Muscle of leg (tissue), 16 donors: ENCODE measurements around the gene PFDN1. TPM values are rescaled to one million over a fixed set of nuclear protein-coding genes. Genes with fewer than 3 reads are reported as not detected.
A peak's percentile ranks its signal among the peaks of the same experiment; 100 is the strongest.

Experiments used
- DNase-seq: peaks from one replicate; pipeline ENCODE4 v3.0.0; 2013
- H3K27ac ChIP-seq: one replicate; pipeline ENCODE4 v1.5.1; 2013; ENCODE audit warnings: mild to moderate bottlenecking, low read length, control low read depth
- H3K27me3 ChIP-seq: one replicate; pipeline ENCODE4 v1.6.1; 2013; ENCODE audit warnings: low read length; ENCODE audit not compliant: control insufficient read depth, insufficient read depth
- H3K36me3 ChIP-seq: one replicate; pipeline ENCODE4 v1.6.1; 2013; ENCODE audit warnings: low read length; ENCODE audit not compliant: control insufficient read depth, insufficient read depth
- H3K4me1 ChIP-seq: one replicate; pipeline ENCODE4 v1.6.1; 2013; ENCODE audit warnings: low read length; ENCODE audit not compliant: control insufficient read depth, insufficient read depth
- H3K4me3 ChIP-seq: one replicate; pipeline ENCODE4 v1.5.1; 2013; ENCODE audit warnings: low read length, control low read depth
- H3K9me3 ChIP-seq: replicated peaks from 2 replicates; pipeline ENCODE4 v1.6.1; 2013; ENCODE audit warnings: low read depth, low read length; ENCODE audit not compliant: control insufficient read depth
- WGBS: methylation state at CpG from one replicate; pipeline ENCODE4 v1.1.5; 2013; ENCODE audit warnings: missing lambda C conversion rate; ENCODE audit not compliant: insufficient coverage; 5-methylcytosine and 5-hydroxymethylcytosine counted together
- long read RNA-seq, 11 donors: transcript quantifications; one replicate each; lab custom pipeline, GENCODE V29; 2026
- polyA plus RNA-seq, 8 donors: library from polyadenylated mRNA; unstranded; fragments of 120-200 nt; gene quantifications; one replicate each; pipeline versions ENCODE4 v1.2.1 to v1.2.3, GENCODE V29; 2013; ENCODE audit warnings: inconsistent platforms in 1 of 8, low replicate concordance in 1 of 8; ENCODE audit not compliant: insufficient read length in 8 of 8, insufficient read depth in 1 of 8
- total RNA-seq: library from RNA; stranded (reverse); fragments of 120-200 nt; gene quantifications from one replicate; pipeline ENCODE4 v1.2.4, GENCODE V29; 2013

The PFDN1 gene, protein sequence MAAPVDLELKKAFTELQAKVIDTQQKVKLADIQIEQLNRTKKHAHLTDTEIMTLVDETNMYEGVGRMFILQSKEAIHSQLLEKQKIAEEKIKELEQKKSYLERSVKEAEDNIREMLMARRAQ
- total RNA-seq (46.3 TPM), polyA plus RNA-seq (10 to 100 TPM; 64.8 to 94.4 (median 71.0) TPM)
- long read RNA-seq, donor 1, transcript PFDN1-201 (4 exons, 1,352 nt) = major isoform, 11 of 21 reads
- long read RNA-seq, donor 1, transcript PFDN1-203 (3 exons, 1,091 nt) = minor isoform, 6 of 21 reads
- long read RNA-seq, donor 1, partial matches to known transcripts = 0 of 21 reads
- long read RNA-seq, donor 1, other reads (novel, unspliced or antisense) = 0 of 21 reads
- long read RNA-seq, donor 2, transcript PFDN1-201 (4 exons, 1,352 nt) = major isoform, 9 of 19 reads
- long read RNA-seq, donor 2, partial matches to known transcripts = 0 of 19 reads
- long read RNA-seq, donor 2, other reads (novel, unspliced or antisense) = 7 of 19 reads
- long read RNA-seq, donor 3, transcript PFDN1-201 (4 exons, 1,352 nt) = major isoform, 24 of 30 reads
- long read RNA-seq, donor 3, partial matches to known transcripts = 0 of 30 reads
- long read RNA-seq, donor 3, other reads (novel, unspliced or antisense) = 0 of 30 reads
- long read RNA-seq, donor 4, transcript PFDN1-201 (4 exons, 1,352 nt) = major isoform, 20 of 30 reads
- long read RNA-seq, donor 4, transcript PFDN1-202 (3 exons, 787 nt) = minor isoform, 5 of 30 reads
- long read RNA-seq, donor 4, partial matches to known transcripts = 0 of 30 reads
- long read RNA-seq, donor 4, other reads (novel, unspliced or antisense) = 0 of 30 reads
- long read RNA-seq, donor 5, transcript PFDN1-203 (3 exons, 1,091 nt) = minor isoform, 11 of 79 reads
- long read RNA-seq, donor 5, transcript PFDN1-202 (3 exons, 787 nt) = minor isoform, 13 of 79 reads
- long read RNA-seq, donor 5, transcript PFDN1-201 (4 exons, 1,352 nt) = major isoform, 49 of 79 reads
- long read RNA-seq, donor 5, transcript PFDN1-204 (2 exons, 798 nt) = minor isoform, 6 of 79 reads
- long read RNA-seq, donor 5, partial matches to known transcripts = 0 of 79 reads
- long read RNA-seq, donor 5, other reads (novel, unspliced or antisense) = 0 of 79 reads
- long read RNA-seq, donor 6, transcript PFDN1-201 (4 exons, 1,352 nt) = major isoform, 32 of 42 reads
- long read RNA-seq, donor 6, transcript PFDN1-203 (3 exons, 1,091 nt) = minor isoform, 9 of 42 reads
- long read RNA-seq, donor 6, partial matches to known transcripts = 0 of 42 reads
- long read RNA-seq, donor 6, other reads (novel, unspliced or antisense) = 0 of 42 reads
- long read RNA-seq, donor 7, transcript PFDN1-202 (3 exons, 787 nt) = minor isoform, 15 of 59 reads
- long read RNA-seq, donor 7, transcript PFDN1-201 (4 exons, 1,352 nt) = major isoform, 25 of 59 reads
- long read RNA-seq, donor 7, transcript PFDN1-203 (3 exons, 1,091 nt) = minor isoform, 5 of 59 reads
- long read RNA-seq, donor 7, partial matches to known transcripts = 13 of 59 reads
- long read RNA-seq, donor 7, other reads (novel, unspliced or antisense) = 0 of 59 reads
- long read RNA-seq, donor 8, transcript PFDN1-201 (4 exons, 1,352 nt) = major isoform, 24 of 33 reads
- long read RNA-seq, donor 8, partial matches to known transcripts = 0 of 33 reads
- long read RNA-seq, donor 8, other reads (novel, unspliced or antisense) = 0 of 33 reads
- long read RNA-seq, donor 9, transcript PFDN1-201 (4 exons, 1,352 nt) = major isoform, 9 of 22 reads
- long read RNA-seq, donor 9, transcript PFDN1-202 (3 exons, 787 nt) = minor isoform, 7 of 22 reads
- long read RNA-seq, donor 9, transcript PFDN1-203 (3 exons, 1,091 nt) = minor isoform, 6 of 22 reads
- long read RNA-seq, donor 9, partial matches to known transcripts = 0 of 22 reads
- long read RNA-seq, donor 9, other reads (novel, unspliced or antisense) = 0 of 22 reads
- long read RNA-seq, donor 10, transcript PFDN1-202 (3 exons, 787 nt) = minor isoform, 11 of 48 reads
- long read RNA-seq, donor 10, transcript PFDN1-201 (4 exons, 1,352 nt) = major isoform, 30 of 48 reads
- long read RNA-seq, donor 10, transcript PFDN1-203 (3 exons, 1,091 nt) = minor isoform, 6 of 48 reads
- long read RNA-seq, donor 10, partial matches to known transcripts = 0 of 48 reads
- long read RNA-seq, donor 10, other reads (novel, unspliced or antisense) = 0 of 48 reads
- long read RNA-seq, donor 11, transcript PFDN1-201 (4 exons, 1,352 nt) = major isoform, 34 of 49 reads
- long read RNA-seq, donor 11, transcript PFDN1-203 (3 exons, 1,091 nt) = minor isoform, 5 of 49 reads
- long read RNA-seq, donor 11, transcript PFDN1-202 (3 exons, 787 nt) = minor isoform, 10 of 49 reads
- long read RNA-seq, donor 11, partial matches to known transcripts = 0 of 49 reads
- long read RNA-seq, donor 11, other reads (novel, unspliced or antisense) = 0 of 49 reads

DNA sequence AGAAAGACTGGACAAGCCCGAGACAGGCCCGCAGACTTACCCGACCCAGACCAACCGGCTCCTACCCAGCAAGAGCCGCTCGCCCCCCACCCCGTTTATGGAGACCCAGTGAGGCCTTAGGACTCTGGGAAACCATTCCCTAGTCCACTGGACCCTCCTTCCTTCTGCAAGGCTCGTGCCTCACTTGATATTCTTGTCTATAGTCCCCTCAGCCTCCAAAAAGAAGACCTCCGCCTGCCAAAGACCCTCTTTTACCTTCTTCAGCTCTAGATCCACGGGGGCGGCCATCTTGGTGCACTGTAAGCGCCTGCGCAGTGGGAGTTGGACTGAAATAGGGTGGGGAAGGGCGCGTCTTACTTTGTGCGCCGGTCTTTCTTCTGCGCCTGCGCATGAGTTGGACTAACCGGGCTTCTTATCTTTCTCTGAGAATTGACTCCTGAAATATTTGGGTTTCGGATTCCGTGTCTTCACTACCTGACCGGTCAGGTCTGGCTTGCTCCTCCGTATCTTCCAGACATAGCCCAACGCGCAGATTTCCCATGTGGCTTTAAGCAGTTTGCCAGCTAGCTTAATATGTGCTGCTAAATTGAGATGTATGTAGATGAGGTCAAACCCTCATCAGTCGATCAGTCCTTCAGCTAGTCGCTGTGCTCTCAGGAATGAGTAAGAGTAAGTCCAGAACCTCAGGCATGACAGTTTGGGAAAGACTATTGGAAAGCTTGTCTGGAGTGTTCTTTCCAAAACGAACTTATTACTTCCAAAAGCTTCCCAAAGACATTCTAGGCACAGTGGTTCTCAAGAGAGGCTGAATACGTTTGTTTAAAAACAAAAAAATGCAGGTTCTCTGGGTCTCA, at the start of gene PFDN1:
Gene PFDN1 (minus strand): TSS at position 316 of the 854 bp plus-strand sequence. CDS start 28 bp downstream, at position 288.
- Histone ChIP-seq H3K36me3 (peaks cover 2% of the 10 kb centered on the region), H3K4me3 (peak within 1 kb of the TSS; percentile 89), H3K27me3 (peaks cover under 1% of the 10 kb centered on the region), H3K4me1 (no peaks in the 10 kb centered on the region), H3K27ac (peak within 1 kb of the TSS; percentile 88), H3K9me3 (no peaks in the 10 kb centered on the region)
- peak; percentile 98 for DNase-seq
- WGBS = 0% methylated on average over 21 of the region's 30 CpGs

DNA sequence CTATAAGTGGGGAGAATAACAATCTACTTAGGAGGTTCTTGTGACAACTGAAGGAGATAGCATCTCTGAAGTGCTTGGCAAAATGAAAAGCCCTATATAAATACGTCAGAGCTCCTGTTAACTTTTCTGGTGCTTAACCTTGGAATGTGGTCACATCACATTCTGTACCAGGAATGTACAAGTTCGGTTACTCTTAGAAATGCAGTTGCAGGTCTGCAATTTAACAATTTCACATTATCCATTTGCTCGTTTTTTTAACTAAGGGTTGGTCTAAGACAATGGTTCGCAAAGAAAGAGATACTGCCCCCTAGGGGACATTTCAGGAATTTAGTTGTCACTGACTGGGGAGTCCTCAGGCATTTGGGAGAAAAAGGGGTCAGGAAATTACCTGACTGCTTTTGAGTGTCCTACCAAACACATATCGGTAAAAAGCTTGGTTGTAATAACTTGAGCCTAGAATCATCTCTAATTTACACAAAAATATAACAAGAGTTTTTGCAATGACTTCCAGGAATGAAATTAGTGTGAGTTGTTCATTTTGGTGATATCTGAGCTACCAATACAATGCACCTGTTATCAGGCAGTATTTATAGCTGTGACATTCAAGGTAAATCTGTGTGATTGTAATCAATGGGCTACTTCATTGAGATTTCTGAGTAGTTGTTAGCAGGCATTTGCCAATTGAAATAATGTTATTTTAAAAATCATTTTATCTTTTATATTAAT, 48.9 kb upstream of the PFDN1 start:
- Histone ChIP-seq H3K4me3 (no peak overlapping the region), H3K27me3 (peaks cover 4% of the 10 kb centered on the region), H3K9me3 (no peaks in the 10 kb centered on the region), H3K4me1 (peaks cover 15% of the 10 kb centered on the region), H3K36me3 (no peaks in the 10 kb centered on the region), H3K27ac (no peak overlapping the region)
- peak; percentile 84 for DNase-seq
- WGBS = no CpG with 5 or more reads among the region's 5 CpGs

DNA sequence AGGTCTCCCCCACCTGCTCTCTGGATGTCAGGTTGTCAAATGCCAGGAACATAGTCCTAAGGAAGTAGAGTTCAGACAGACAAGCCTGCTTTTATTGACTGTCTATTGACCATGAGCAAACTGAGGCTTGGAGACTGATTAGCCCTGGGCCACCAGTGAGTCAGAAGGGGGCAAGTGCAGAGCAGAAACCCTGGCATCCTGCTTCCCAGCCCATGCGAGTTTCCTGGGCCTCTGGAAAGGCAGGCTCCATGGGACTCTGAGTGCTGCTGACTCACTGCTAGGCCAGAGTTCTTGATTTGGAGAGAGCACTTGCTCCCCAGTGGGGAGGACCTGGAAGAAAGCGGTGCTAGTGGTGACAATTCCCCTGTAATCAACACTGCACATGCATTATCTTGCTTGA, 46.3 kb upstream of the PFDN1 start:
- Histone ChIP-seq H3K9me3 (no peaks in the 10 kb centered on the region), H3K27ac (no peak overlapping the region), H3K27me3 (peaks cover 17% of the 10 kb centered on the region), H3K4me1 (peaks cover 34% of the 10 kb centered on the region), H3K4me3 (no peak overlapping the region), H3K36me3 (no peaks in the 10 kb centered on the region)
- 40% methylated on average over 1 of the region's 2 CpGs for WGBS
- DNase-seq = no peak

DNA sequence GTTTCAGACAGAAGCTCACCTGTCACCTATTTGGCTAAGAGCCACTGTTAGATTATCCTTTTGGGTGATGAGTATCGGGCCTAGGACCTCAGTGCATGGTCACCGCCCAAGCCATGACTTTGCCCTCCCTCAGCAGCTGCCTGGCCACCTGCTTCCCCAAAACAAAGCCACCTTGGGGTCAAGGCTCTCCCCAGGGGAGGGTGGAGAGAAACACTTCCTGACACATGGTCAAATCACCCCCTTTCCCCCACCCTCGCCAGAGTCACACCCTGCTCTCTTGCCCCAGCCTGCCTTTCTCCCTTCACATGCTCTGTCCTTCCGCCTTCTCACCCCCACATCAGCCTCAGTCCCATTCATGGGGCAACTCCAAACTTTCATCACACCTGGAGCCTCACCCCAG, 45.2 kb upstream of the PFDN1 start:
- peaks cover 17% of the 10 kb centered on the region for H3K27me3 ChIP-seq
- no peak overlapping the region for H3K4me3 ChIP-seq
- H3K9me3 ChIP-seq = no peaks in the 10 kb centered on the region
- 43% methylated on average over 2 of the region's 4 CpGs for WGBS
- no peak for DNase-seq
- peaks cover 40% of the 10 kb centered on the region for H3K4me1 ChIP-seq
- H3K36me3 ChIP-seq = no peaks in the 10 kb centered on the region
- H3K27ac ChIP-seq = peak overlapping the region; percentile 15

DNA sequence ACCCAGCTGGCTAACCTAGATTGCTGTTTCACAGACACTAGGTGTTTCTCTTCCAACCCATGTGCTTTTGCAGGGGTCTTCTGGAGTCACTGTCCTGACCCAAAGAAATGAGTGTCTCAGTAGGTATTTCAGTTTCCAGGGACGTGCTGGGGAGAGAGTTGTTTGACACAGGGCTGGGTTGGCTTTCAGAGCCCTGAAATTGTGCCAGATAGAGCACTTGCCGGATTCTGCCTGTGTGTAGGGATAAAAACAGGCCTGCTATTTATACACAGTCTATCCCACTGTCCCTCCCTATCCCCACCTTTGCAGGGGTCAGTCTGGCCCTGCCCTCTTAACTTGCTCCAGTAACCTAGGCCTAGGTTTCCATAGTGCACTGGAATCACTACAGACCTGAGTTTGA, 44.5 kb upstream of the PFDN1 start:
- WGBS = 40% methylated on average over 1 of the region's 2 CpGs
- peaks cover 17% of the 10 kb centered on the region for H3K27me3 ChIP-seq
- peaks cover 6% of the 10 kb centered on the region for H3K36me3 ChIP-seq
- peak overlapping the region; percentile 85 for H3K27ac ChIP-seq
- H3K4me1 ChIP-seq = peaks cover 47% of the 10 kb centered on the region
- no peaks in the 10 kb centered on the region for H3K9me3 ChIP-seq
- peak; percentile 54 for DNase-seq
- no peak overlapping the region for H3K4me3 ChIP-seq

DNA sequence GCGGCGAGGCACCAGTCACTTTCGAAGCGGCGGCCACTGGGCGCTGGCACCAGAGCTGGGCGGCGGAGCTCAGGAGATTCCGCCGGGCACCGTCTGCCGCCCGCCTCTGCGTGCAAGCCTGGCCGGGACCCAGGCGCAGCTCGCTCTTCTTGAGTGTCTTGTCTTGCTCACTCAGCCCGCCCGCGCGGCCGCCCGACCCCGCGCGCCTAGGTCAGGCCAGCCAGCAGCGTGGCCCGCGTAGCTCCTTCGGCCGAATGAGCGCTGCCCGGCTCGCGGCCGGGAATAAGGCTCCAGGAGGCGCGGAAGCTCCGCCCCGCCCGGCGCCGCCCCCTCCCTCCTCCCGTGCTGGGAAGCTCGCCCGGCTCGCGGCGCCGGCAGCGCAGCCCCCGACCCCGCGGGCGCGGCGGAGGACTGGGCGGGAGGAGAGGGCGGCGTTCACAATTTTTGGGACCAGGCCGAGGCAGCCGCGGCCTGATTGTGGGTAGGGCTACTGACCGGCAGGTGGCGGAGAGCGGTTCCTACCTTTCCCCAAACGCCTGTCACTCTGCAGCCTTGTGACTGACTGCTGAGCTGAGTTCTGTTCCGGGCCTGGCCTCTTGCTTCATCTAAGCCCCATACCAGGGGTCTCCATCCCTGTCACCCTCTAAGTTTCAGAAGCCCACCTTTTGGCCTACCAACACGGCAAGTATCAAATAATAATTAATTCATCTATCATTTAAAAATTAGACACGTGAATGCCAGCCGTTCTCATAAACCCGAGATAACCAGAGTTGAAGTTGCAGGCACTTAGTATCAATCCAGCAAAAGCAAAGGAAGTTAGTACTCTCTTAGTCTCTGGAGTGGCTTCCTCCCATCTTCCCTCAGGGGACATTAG, 43.7 kb upstream of the PFDN1 start, which contains the start of gene HBEGF:
Gene HBEGF (minus strand): TSS at position 256 of the 874 bp plus-strand sequence. CDS start 275 bp downstream, outside the sequence.
- Histone ChIP-seq H3K4me3 (peak within 1 kb of the TSS; percentile 64), H3K4me1 (peaks cover 55% of the 10 kb centered on the region), H3K36me3 (peaks cover 12% of the 10 kb centered on the region), H3K27me3 (peaks cover 17% of the 10 kb centered on the region), H3K27ac (peak within 1 kb of the TSS; percentile 85), H3K9me3 (no peaks in the 10 kb centered on the region)
- DNase-seq = peak; percentile 90
- WGBS = under 1% methylated on average over 49 of the region's 72 CpGs

DNA sequence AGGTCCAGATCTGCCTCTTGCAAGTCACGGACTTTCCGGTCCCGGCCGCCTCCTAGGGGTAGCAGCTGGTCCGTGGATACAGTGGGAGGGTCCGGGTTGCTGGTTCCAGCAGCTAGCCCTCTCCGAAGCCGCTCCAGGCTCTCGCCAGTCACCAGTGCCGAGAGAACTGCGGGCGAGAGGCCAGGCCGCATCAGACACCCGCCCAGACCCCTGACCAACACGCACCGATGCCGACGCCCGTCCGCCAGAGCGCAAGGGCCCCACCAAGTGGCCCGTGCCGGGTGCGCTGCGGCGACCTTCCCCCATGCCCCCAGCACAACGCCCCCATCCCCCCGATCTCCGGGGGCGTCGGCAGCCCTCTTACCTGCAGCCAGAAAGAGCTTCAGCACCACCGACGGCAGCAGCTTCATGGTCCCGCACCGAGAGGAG, 43.0 kb upstream of the PFDN1 start:
- Histone ChIP-seq H3K27ac (peak overlapping the region; percentile 77), H3K4me1 (peaks cover 62% of the 10 kb centered on the region), H3K4me3 (peak overlapping the region; percentile 64), H3K9me3 (no peaks in the 10 kb centered on the region), H3K27me3 (peaks cover 17% of the 10 kb centered on the region), H3K36me3 (peaks cover 17% of the 10 kb centered on the region)
- WGBS = 2% methylated on average over 35 of the region's 35 CpGs
- DNase-seq = peak; percentile 73
